ENCODE data around the gene EEF1AKMT3. TPM values are rescaled to one million over a fixed set of nuclear protein-coding genes. Genes with fewer than 3 reads are reported as not detected.
A peak's percentile ranks its signal among the peaks of the same experiment; 100 is the strongest.

Gene EEF1AKMT3
- polyA plus RNA-seq, result 8.0 TPM
- long read RNA-seq, donor 1, partial matches to known transcripts, result 0 of 2 reads
- long read RNA-seq, donor 1, other reads (novel, unspliced or antisense), result 0 of 2 reads
- long read RNA-seq, donor 2, partial matches to known transcripts, result 0 of 4 reads
- long read RNA-seq, donor 2, other reads (novel, unspliced or antisense), result 0 of 4 reads
- long read RNA-seq, donor 3, result 0 reads
- long read RNA-seq, donor 4, result 0 reads
- long read RNA-seq, donor 5, result 0 reads
- long read RNA-seq, donor 6, partial matches to known transcripts, result 0 of 2 reads
- long read RNA-seq, donor 6, other reads (novel, unspliced or antisense), result 0 of 2 reads
- long read RNA-seq, donor 7, result 0 reads
- long read RNA-seq, donor 8, partial matches to known transcripts, result 0 of 2 reads
- long read RNA-seq, donor 8, other reads (novel, unspliced or antisense), result 0 of 2 reads
- long read RNA-seq, donor 9, partial matches to known transcripts, result 0 of 2 reads
- long read RNA-seq, donor 9, other reads (novel, unspliced or antisense), result 0 of 2 reads
- long read RNA-seq, donor 10, partial matches to known transcripts, result 0 of 1 reads
- long read RNA-seq, donor 10, other reads (novel, unspliced or antisense), result 0 of 1 reads
- long read RNA-seq, donor 11, partial matches to known transcripts, result 0 of 2 reads
- long read RNA-seq, donor 11, other reads (novel, unspliced or antisense), result 0 of 2 reads

DNA sequence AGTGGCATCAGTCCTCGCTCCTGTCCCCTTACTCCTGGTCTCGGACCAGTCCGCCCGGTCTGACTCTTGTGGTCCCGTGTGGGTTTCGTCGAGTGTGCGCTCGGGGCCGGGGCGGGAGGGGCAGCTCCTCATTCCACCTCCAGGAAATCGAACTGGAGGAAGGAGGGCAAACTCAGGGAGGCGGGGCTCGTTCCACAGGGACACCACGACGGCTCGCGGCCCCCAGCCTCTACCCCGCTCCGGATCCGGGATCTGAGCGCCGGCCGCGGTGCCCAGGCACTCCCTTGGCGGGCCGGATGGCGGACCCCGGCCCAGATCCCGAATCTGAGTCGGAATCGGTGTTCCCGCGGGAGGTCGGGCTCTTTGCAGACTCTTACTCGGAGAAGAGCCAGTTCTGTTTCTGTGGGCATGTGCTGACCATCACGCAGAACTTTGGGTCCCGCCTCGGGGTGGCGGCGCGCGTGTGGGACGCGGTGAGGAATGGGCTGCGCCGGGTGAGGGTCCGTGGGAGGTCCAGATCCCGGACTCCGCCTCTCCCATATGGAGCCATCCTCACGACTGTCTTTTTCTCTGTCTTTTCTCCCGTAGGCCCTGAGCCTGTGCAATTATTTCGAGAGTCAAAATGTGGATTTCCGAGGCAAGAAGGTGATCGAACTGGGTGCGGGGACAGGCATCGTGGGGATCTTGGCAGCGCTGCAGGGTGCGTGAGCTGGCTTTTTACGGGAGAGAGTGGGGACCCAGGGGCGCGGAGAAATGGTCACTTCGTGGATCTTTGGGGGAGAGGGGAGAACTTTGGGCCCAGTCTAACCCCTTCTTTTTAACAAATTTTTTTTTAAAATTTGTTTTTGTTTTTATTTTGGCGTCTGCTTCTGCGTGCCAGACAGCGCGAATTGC is at the start of gene EEF1AKMT3:
Gene EEF1AKMT3, plus strand, starts transcription at position 186 of the 894 bp plus-strand sequence. Its CDS starts 111 bp downstream, at position 297.
- Histone ChIP-seq H3K27me3 (ENCODE audit: control insufficient read depth, insufficient read depth, low read length) (peaks cover under 1% of the 10 kb centered on the region), H3K36me3 (ENCODE audit: control insufficient read depth, insufficient read depth, low read length) (peaks cover 18% of the 10 kb centered on the region), H3K27ac (ENCODE audit: low read length) (peak within 1 kb of the TSS; percentile 83), H3K9me3 (ENCODE audit: control insufficient read depth, low read depth, low read length) (no peaks in the 10 kb centered on the region), H3K4me1 (ENCODE audit: control insufficient read depth, insufficient read depth, low read length) (peaks cover 14% of the 10 kb centered on the region), H3K4me3 (ENCODE audit: low read length) (peak within 1 kb of the TSS; percentile 69)
- WGBS (ENCODE audit: insufficient coverage, low lambda C conversion rate), result 42% methylated on average over 4 of the region's 67 CpGs
- peak in 1 of 2 donors; percentile 35 for DNase-seq

DNA sequence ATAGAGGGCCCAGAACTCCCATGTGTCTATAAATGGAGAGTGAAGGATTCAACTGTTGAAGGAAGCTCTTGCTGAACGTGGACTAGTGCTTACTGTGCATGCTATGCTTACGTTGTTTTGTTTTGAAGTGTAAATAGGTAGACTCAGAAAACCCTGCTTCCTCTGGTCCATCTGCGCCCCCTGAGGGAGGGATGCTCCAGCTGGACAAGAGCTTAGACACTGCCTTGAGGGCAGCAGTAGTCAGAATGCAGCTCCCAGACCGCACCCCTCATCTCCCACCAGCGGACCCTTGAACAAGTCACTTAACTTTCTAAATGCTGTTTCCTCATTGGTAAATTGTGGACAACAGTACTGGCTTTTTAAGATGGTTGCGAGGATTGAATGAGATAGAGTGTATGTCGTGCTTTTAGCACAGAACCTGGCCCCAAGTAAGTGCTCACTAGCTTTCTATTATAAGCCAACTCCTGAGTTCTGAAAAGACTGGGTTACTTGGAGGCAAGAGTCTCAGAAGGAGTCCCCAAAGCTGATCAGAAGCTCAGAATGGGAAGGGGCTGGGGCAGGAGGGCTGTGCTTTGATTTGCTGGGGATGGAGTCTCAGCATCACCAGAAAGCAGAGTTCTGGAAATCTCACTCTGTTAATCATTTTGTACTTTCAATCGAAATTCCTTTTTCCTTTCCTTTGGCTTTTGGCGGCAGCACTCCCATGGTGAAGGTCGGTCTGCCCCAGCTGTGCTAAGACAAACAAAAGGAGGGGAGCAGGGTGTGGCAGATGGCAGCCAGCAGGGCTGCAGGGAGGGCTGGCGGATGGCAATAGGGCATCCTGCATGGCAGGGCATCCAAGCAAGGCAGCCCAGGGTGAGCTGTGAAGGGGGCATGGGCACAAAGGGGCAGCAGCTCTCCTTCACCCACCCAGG is 49.4 kb upstream of the EEF1AKMT3 start:
- H3K4me1 ChIP-seq (ENCODE audit: control insufficient read depth, insufficient read depth, low read length), result peaks cover 10% of the 10 kb centered on the region
- DNase-seq, result no peak
- no peak overlapping the region for H3K4me3 ChIP-seq (ENCODE audit: low read length)
- WGBS (ENCODE audit: insufficient coverage, low lambda C conversion rate), result no CpG with 5 or more reads among the region's 11 CpGs
- peaks cover 35% of the 10 kb centered on the region for H3K36me3 ChIP-seq (ENCODE audit: control insufficient read depth, insufficient read depth, low read length)
- H3K9me3 ChIP-seq (ENCODE audit: control insufficient read depth, low read depth, low read length), result peaks cover 13% of the 10 kb centered on the region
- H3K27ac ChIP-seq (ENCODE audit: low read length), result no peak overlapping the region
- H3K27me3 ChIP-seq (ENCODE audit: control insufficient read depth, insufficient read depth, low read length), result peaks cover 31% of the 10 kb centered on the region

DNA sequence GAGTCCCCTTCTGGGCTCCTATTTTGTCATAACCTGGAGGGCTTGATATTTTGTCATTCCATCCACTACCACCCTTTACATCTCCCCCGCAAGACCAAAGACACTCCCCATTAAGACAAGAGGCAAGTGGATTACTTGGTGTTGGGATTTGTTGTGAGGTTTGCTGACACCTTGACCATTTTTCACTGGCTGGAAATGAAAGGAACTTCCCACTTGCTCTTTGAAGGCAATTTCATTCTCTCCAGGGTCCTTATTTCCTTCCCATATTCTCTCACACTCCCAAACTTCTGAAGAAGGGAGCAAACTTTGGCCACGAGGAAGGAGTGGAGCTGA is 48.8 kb upstream of the EEF1AKMT3 start:
- no peak overlapping the region for H3K27ac ChIP-seq (ENCODE audit: low read length)
- peaks cover 13% of the 10 kb centered on the region for H3K9me3 ChIP-seq (ENCODE audit: control insufficient read depth, low read depth, low read length)
- H3K36me3 ChIP-seq (ENCODE audit: control insufficient read depth, insufficient read depth, low read length), result peaks cover 29% of the 10 kb centered on the region
- no CpG with 5 or more reads among the region's 2 CpGs for WGBS (ENCODE audit: insufficient coverage, low lambda C conversion rate)
- peaks cover 10% of the 10 kb centered on the region for H3K4me1 ChIP-seq (ENCODE audit: control insufficient read depth, insufficient read depth, low read length)
- no peak for DNase-seq
- no peak overlapping the region for H3K4me3 ChIP-seq (ENCODE audit: low read length)
- H3K27me3 ChIP-seq (ENCODE audit: control insufficient read depth, insufficient read depth, low read length), result peaks cover 37% of the 10 kb centered on the region

DNA sequence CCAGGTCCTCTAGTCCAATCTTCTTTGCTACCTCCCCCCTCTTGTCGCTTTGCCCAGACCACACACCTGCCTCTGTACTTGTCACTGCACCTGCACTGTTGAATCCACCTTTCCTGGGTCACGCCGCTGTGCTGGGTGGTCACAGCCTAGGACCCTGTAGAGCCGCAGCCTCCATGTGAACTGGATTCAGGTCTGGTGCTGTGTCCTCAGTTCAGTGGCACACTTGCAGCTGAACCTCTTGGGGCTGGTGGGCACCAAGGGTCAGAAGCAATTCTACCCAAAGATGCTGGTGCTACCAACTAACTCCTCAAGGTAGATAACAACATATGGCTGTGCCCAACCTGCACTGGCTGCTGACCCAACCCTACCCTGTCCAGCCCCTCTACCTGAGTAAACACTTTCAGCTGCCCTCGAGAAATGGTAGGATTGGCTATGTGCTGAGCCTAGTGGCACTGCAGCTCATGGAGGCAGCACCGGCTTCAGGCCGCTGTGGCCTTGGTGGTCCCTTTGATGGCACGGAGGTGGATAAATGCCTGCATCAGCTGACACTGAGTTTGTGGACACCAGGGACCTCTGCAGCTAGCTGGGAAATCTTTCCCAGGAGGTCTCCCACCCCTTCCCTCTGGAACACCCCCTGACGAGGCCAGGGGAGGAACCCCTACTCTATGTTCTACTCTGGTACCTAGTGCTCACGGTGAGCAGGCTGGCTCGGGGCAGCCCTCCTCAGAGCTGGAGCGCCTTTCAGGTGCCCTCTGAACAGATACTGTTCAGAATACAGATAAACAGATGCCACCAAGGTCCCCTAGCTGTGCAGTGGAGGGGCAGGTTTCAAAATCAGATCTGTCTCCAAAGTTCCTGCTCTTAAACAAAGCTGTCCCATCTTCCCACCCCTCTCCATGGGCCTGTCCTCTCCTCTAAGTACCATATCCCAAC is 48.1 kb upstream of the EEF1AKMT3 start:
- 100% methylated on average over 1 of the region's 12 CpGs for WGBS (ENCODE audit: insufficient coverage, low lambda C conversion rate)
- H3K36me3 ChIP-seq (ENCODE audit: control insufficient read depth, insufficient read depth, low read length), result peaks cover 22% of the 10 kb centered on the region
- no peak overlapping the region for H3K4me3 ChIP-seq (ENCODE audit: low read length)
- peaks cover 10% of the 10 kb centered on the region for H3K4me1 ChIP-seq (ENCODE audit: control insufficient read depth, insufficient read depth, low read length)
- H3K27ac ChIP-seq (ENCODE audit: low read length), result no peak overlapping the region
- peaks cover 13% of the 10 kb centered on the region for H3K9me3 ChIP-seq (ENCODE audit: control insufficient read depth, low read depth, low read length)
- no peak for DNase-seq
- H3K27me3 ChIP-seq (ENCODE audit: control insufficient read depth, insufficient read depth, low read length), result peaks cover 42% of the 10 kb centered on the region

DNA sequence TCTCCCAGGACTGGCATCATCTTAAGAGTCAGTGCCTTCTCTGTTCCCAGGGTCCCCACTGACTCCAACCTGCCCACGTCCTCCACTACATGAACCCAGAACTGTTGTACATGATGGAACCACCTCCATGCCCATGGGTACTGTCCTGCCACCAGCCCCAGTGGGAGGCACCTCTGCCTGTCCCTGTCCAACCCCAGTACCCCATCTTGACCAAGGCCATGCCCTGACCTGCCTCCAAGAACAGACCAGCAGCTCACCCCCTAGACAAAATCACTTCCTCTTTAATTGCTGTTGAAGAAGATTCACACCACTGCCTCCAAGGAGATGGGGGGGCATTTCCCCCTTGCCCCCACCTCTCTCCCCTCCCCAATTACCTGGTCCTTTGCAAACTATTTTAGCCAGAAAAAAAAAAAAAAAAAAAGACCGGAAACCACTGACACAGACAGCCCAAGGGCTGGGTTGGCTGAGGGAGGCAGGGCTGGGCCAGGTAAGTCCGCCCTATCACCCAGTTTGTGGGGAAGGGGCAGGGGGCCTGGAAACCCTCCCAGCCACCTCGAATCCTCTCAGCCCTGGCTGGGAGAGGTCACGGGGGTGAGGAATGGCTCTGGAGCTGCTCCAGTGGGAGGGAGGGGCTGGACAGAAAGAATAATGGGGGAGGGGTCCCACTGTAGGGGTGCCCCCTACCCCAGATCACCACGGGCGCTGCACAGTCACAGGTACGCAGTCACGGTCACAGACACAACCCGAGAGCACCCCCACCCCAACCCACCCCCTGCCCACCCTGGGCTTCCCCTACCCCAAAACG is 47.3 kb upstream of the EEF1AKMT3 start:
- H3K27ac ChIP-seq (ENCODE audit: low read length), result no peak overlapping the region
- H3K9me3 ChIP-seq (ENCODE audit: control insufficient read depth, low read depth, low read length), result peaks cover 13% of the 10 kb centered on the region
- H3K4me3 ChIP-seq (ENCODE audit: low read length), result no peak overlapping the region
- no peak for DNase-seq
- H3K27me3 ChIP-seq (ENCODE audit: control insufficient read depth, insufficient read depth, low read length), result peaks cover 50% of the 10 kb centered on the region
- peaks cover 10% of the 10 kb centered on the region for H3K4me1 ChIP-seq (ENCODE audit: control insufficient read depth, insufficient read depth, low read length)
- H3K36me3 ChIP-seq (ENCODE audit: control insufficient read depth, insufficient read depth, low read length), result peaks cover 14% of the 10 kb centered on the region
- WGBS (ENCODE audit: insufficient coverage, low lambda C conversion rate), result no CpG with 5 or more reads among the region's 11 CpGs

DNA sequence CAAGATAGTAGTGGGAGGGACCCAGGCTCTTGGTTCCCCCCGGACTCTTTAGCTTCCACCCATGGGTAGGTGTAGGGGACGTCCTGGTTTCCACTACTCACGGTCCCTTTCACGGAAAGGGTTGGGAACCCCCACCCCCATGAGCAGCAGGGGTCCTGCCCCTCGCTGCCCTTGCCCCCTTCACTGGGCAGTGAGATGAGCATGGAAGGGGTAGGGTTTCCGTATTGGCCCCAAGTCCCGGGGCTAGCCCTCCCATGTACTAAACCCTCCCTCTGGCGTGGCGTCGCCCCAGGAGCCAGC is 46.6 kb upstream of the EEF1AKMT3 start:
- Histone ChIP-seq H3K4me3 (ENCODE audit: low read length) (peak overlapping the region; percentile 69), H3K27ac (ENCODE audit: low read length) (no peak overlapping the region), H3K9me3 (ENCODE audit: control insufficient read depth, low read depth, low read length) (peaks cover 13% of the 10 kb centered on the region), H3K36me3 (ENCODE audit: control insufficient read depth, insufficient read depth, low read length) (peaks cover 7% of the 10 kb centered on the region), H3K27me3 (ENCODE audit: control insufficient read depth, insufficient read depth, low read length) (peaks cover 57% of the 10 kb centered on the region), H3K4me1 (ENCODE audit: control insufficient read depth, insufficient read depth, low read length) (peaks cover 10% of the 10 kb centered on the region)
- no peak for DNase-seq
- no CpG with 5 or more reads among the region's 10 CpGs for WGBS (ENCODE audit: insufficient coverage, low lambda C conversion rate)

DNA sequence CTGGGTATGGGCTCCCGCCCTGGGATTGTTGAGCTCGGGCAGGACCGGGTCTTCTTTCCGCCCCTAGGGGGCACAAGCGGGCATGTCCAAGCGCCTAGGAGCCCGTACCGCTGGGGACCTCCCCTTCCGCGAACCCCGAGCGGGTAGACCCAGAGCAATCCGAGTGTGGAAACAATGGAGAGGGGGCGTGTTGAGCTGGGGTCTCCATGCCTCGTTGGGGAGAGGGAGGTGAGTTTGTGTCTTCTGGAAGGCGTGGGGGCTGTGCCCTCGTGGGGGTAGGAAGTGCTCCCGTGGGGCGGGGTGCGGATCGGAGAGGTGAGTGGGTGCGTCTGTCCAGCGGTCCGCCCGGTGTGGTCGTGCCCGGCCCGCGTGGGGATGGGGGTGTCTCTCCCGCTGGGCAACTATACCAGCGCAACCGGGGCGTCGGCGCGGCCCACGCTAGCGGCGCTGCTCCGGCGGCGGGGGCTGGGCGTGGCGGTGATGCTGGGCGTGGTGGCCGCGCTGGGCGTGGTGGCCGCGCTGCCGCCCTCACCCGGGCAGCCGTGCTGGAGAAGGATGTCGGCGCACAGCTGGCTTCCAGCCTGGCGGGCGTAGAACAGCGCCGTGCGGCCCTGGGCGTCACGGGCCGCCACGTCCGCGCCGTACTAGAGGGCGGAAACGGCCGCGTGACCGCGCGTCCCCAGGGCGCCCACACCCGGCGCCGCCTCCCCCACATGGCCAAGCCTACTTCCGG is 46.1 kb upstream of the EEF1AKMT3 start:
- peaks cover 62% of the 10 kb centered on the region for H3K27me3 ChIP-seq (ENCODE audit: control insufficient read depth, insufficient read depth, low read length)
- peaks cover 13% of the 10 kb centered on the region for H3K9me3 ChIP-seq (ENCODE audit: control insufficient read depth, low read depth, low read length)
- DNase-seq, result peak; percentile 75 to 77
- WGBS (ENCODE audit: insufficient coverage, low lambda C conversion rate), result no CpG with 5 or more reads among the region's 79 CpGs
- H3K27ac ChIP-seq (ENCODE audit: low read length), result no peak overlapping the region
- H3K4me1 ChIP-seq (ENCODE audit: control insufficient read depth, insufficient read depth, low read length), result peaks cover 10% of the 10 kb centered on the region
- peak overlapping the region; percentile 69 for H3K4me3 ChIP-seq (ENCODE audit: low read length)
- peaks cover 3% of the 10 kb centered on the region for H3K36me3 ChIP-seq (ENCODE audit: control insufficient read depth, insufficient read depth, low read length)
